H9 (cell line): ENCODE data around the gene TH. TPM values are rescaled to one million over a fixed set of nuclear protein-coding genes. Genes with fewer than 3 reads are reported as not detected.

Experiments
- DNase-seq: peaks from one replicate; pipeline ENCODE4 v3.0.0-alpha.2; 2017
- H2AFZ ChIP-seq: one replicate; pipeline ENCODE4 v1.6.1; 2013; ENCODE audit warnings: mild to moderate bottlenecking, low read length, control low read depth, moderate library complexity
- H2AK5ac ChIP-seq: 2 replicates; pipeline ENCODE4 v1.6.1; 2013; ENCODE audit warnings: low read length, control low read depth, mixed read lengths; ENCODE audit not compliant: insufficient read length
- H2BK120ac ChIP-seq: one replicate; pipeline ENCODE4 v1.6.1; 2013; ENCODE audit warnings: low read depth, mild to moderate bottlenecking, low read length, control low read depth, inconsistent platforms; ENCODE audit not compliant: poor library complexity, severe bottlenecking
- H2BK12ac ChIP-seq: 2 replicates; pipeline ENCODE4 v1.6.1; 2013; ENCODE audit warnings: low read length, control low read depth, mixed read lengths, low read depth; ENCODE audit not compliant: insufficient read length
- H2BK15ac ChIP-seq: 2 replicates; pipeline ENCODE4 v1.6.1; 2013; ENCODE audit warnings: low read depth, low read length, control low read depth
- H2BK20ac ChIP-seq: one replicate; pipeline ENCODE4 v1.6.1; 2013; ENCODE audit warnings: low read depth, mild to moderate bottlenecking, low read length, control low read depth, inconsistent platforms; ENCODE audit not compliant: poor library complexity, severe bottlenecking
- H2BK5ac ChIP-seq: 2 replicates; pipeline ENCODE4 v1.6.1; 2013; ENCODE audit warnings: low read length, control low read depth, mixed read lengths; ENCODE audit not compliant: insufficient read length
- H3K14ac ChIP-seq: 2 replicates; pipeline ENCODE4 v1.6.1; 2013; ENCODE audit warnings: low read length, control low read depth; ENCODE audit not compliant: insufficient read depth
- H3K18ac ChIP-seq: 2 replicates; pipeline ENCODE4 v1.6.1; 2013; ENCODE audit warnings: low read depth, mild to moderate bottlenecking, mixed read lengths, low read length, control low read depth; ENCODE audit not compliant: insufficient read length
- H3K23ac ChIP-seq: 2 replicates; pipeline ENCODE4 v1.6.1; 2013; ENCODE audit warnings: low read length, control low read depth, mixed read lengths, low read depth; ENCODE audit not compliant: insufficient read length
- H3K23me2 ChIP-seq: 2 replicates; pipeline ENCODE4 v1.6.1; 2013; ENCODE audit warnings: low read depth, mild to moderate bottlenecking, mixed read lengths, low read length, control low read depth; ENCODE audit not compliant: insufficient read length, poor library complexity, severe bottlenecking
- H3K27ac ChIP-seq: 2 replicates; pipeline ENCODE4 v1.5.1; 2013; ENCODE audit warnings: low read length, control low read depth, mixed read lengths, low read depth; ENCODE audit not compliant: insufficient read length
- H3K27me3 ChIP-seq: 2 replicates; pipeline ENCODE4 v1.6.1; 2013; ENCODE audit warnings: low read length, control low read depth, inconsistent platforms; ENCODE audit not compliant: insufficient read depth
- H3K4ac ChIP-seq: 2 replicates; pipeline ENCODE4 v1.6.1; 2013; ENCODE audit warnings: low read depth, mild to moderate bottlenecking, control low read depth, inconsistent platforms, low read length, moderate library complexity
- H3K4me1 ChIP-seq: 2 replicates; pipeline ENCODE4 v1.6.1; 2013; ENCODE audit warnings: low read length, control low read depth, inconsistent platforms; ENCODE audit not compliant: insufficient read depth
- H3K4me2 ChIP-seq: 2 replicates; pipeline ENCODE4 v1.6.1; 2013; ENCODE audit warnings: low read length, control low read depth, mixed read lengths; ENCODE audit not compliant: insufficient read length, insufficient read depth
- H3K56ac ChIP-seq: 2 replicates; pipeline ENCODE4 v1.6.1; 2013; ENCODE audit warnings: low read depth, mild to moderate bottlenecking, mixed read lengths, low read length, control low read depth; ENCODE audit not compliant: insufficient read length
- H3K79me1 ChIP-seq: 2 replicates; pipeline ENCODE4 v1.6.1; 2013; ENCODE audit warnings: low read depth, mild to moderate bottlenecking, moderate library complexity, low read length, control low read depth, inconsistent platforms; ENCODE audit not compliant: insufficient read depth, poor library complexity, severe bottlenecking
- H3K79me2 ChIP-seq: 2 replicates; pipeline ENCODE4 v1.6.1; 2013; ENCODE audit warnings: low read length, control low read depth, inconsistent platforms; ENCODE audit not compliant: insufficient read depth
- H3K9ac ChIP-seq: 2 replicates; pipeline ENCODE4 v1.6.1; 2013; ENCODE audit warnings: low read length, control low read depth, mixed read lengths; ENCODE audit not compliant: insufficient read length; ENCODE audit errors: extremely low read depth
- H3K9me3 ChIP-seq: one replicate; pipeline ENCODE4 v1.6.1; 2013; ENCODE audit warnings: low read depth, low read length, inconsistent platforms; ENCODE audit not compliant: control insufficient read depth
- H3T11ph ChIP-seq: one replicate; pipeline ENCODE4 v1.6.1; 2013; ENCODE audit warnings: mild to moderate bottlenecking, low read length, control low read depth, inconsistent platforms
- H4K20me1 ChIP-seq: one replicate; pipeline ENCODE4 v1.6.1; 2013; ENCODE audit not compliant: control insufficient read depth, insufficient read length, insufficient read depth
- H4K5ac ChIP-seq: 2 replicates; pipeline ENCODE4 v1.6.1; 2013; ENCODE audit warnings: low read depth, mild to moderate bottlenecking, mixed read lengths, low read length, control low read depth; ENCODE audit not compliant: insufficient read length
- H4K8ac ChIP-seq: replicated peaks from 2 replicates; pipeline ENCODE4 v1.6.1; 2013; ENCODE audit warnings: low read length, control low read depth, mixed read lengths, low read depth; ENCODE audit not compliant: insufficient read length
- H4K91ac ChIP-seq: 2 replicates; pipeline ENCODE4 v1.6.1; 2013; ENCODE audit warnings: low read depth, mild to moderate bottlenecking, moderate library complexity, mixed read lengths, low read length, control low read depth; ENCODE audit not compliant: insufficient read length
- H3K27ac Mint-ChIP-seq, 3 experiments: 2 replicates in 2 of 3; 3 replicates in 1 of 3; pipeline ENCODE4 v1.8.0; 2020 to 2021; ENCODE audit warnings: mixed read lengths in 3 of 3, mild to moderate bottlenecking in 1 of 3, moderate library complexity in 1 of 3
- H3K27me3 Mint-ChIP-seq: 2 replicates; pipeline ENCODE4 v1.8.0; 2021; ENCODE audit warnings: low read depth, mild to moderate bottlenecking, moderate library complexity, mixed read lengths
- H3K36me3 Mint-ChIP-seq, 3 experiments: 2 replicates in 2 of 3; 3 replicates in 1 of 3; pipeline ENCODE4 v1.8.0; 2020 to 2021; ENCODE audit warnings: low read depth in 3 of 3, mixed read lengths in 3 of 3; ENCODE audit not compliant: insufficient read depth in 1 of 3
- H3K4me1 Mint-ChIP-seq, 2 experiments: 2 replicates each; pipeline ENCODE4 v1.8.0; 2020; ENCODE audit warnings: mixed read lengths in 2 of 2
- H3K4me3 Mint-ChIP-seq, 2 experiments: 2 replicates in 1 of 2; 3 replicates in 1 of 2; pipeline ENCODE4 v1.8.0; 2020 to 2021; ENCODE audit warnings: mild to moderate bottlenecking in 2 of 2, mixed read lengths in 2 of 2, moderate library complexity in 1 of 2
- H3K9me3 Mint-ChIP-seq, 2 experiments: 2 replicates in 1 of 2; 3 replicates in 1 of 2; pipeline ENCODE4 v1.8.0; 2020; ENCODE audit warnings: mild to moderate bottlenecking in 2 of 2, mixed read lengths in 2 of 2, moderate library complexity in 1 of 2
- WGBS: extraction: QIAGEN DNeasy Blood & Tissue Kit; methylation state at CpG from one replicate; pipeline ENCODE4 v1.1.7; 2013; ENCODE audit warnings: missing lambda C conversion rate, low lambda C conversion rate, mixed read lengths; ENCODE audit not compliant: insufficient read length; ENCODE audit errors: extremely low coverage; 5-methylcytosine and 5-hydroxymethylcytosine counted together
- total RNA-seq: library from RNA; stranded (reverse); gene quantifications from 2 replicates; pipeline ENCODE4 v1.2.1, GENCODE V29; 2021
- TF ChIP-seq, protein P1 (sequence below): fragments of 200-600 bp; sonication (generic); conservative IDR thresholded peaks from 3 replicates; pipeline ENCODE4 v1.8.0; 2021; ENCODE audit warnings: antibody characterized with exemption, mild to moderate bottlenecking

The TH gene
- total RNA-seq, 1 experiment from 2014 or later = not detected

DNA sequence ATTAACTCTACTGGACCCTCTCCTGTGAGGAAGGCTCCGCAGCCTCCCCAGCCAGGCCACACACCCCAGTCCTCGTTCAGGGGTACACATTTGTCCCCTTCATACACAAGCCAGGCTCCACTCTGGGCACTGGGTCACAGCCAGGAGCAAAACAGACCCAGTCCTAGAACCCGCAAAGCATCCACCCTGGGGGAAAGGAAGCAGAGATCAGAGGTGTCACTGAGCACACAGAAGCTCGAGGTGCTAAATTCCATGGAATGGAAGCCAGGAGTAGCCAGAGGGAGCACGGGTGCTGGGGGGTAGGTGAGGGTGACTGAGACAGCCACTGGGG lies 43.6 kb upstream of the TH start:
- DNase-seq = no peak

More for the DNA sequence above, 43.6 kb upstream of the TH start:
- no peak overlapping the region for H3T11ph ChIP-seq
- no peak overlapping the region for H4K91ac ChIP-seq
- H3K4me2 ChIP-seq = no peak overlapping the region
- H2BK15ac ChIP-seq = no peak overlapping the region
- no peaks in the 10 kb centered on the region for H3K79me2 ChIP-seq
- H3K4ac ChIP-seq = no peak overlapping the region
- no peaks in the 10 kb centered on the region for H3K36me3 Mint-ChIP-seq
- H2AK5ac ChIP-seq = no peak overlapping the region
- peaks cover 62% of the 10 kb centered on the region for H3K27me3 Mint-ChIP-seq
- H3K9me3 ChIP-seq = no peaks in the 10 kb centered on the region
- H3K14ac ChIP-seq = no peak overlapping the region; the same call in 1 of the 2 replicates
- no peak overlapping the region for H3K27ac ChIP-seq
- H3K23me2 ChIP-seq = no peaks in the 10 kb centered on the region
- no peak overlapping the region for H4K5ac ChIP-seq
- H3K4me3 Mint-ChIP-seq = no peak overlapping the region
- peaks cover 19 to 22% of the 10 kb centered on the region in 2 experiments for H3K4me1 Mint-ChIP-seq
- no peak overlapping the region for H4K8ac ChIP-seq
- H3K18ac ChIP-seq = no peak overlapping the region
- no CpG with 5 or more reads among the region's 5 CpGs for WGBS
- no peak overlapping the region for H3K9ac ChIP-seq
- H3K27ac Mint-ChIP-seq = no peak overlapping the region
- H2BK12ac ChIP-seq = no peak overlapping the region
- TF ChIP-seq, protein P1, sequence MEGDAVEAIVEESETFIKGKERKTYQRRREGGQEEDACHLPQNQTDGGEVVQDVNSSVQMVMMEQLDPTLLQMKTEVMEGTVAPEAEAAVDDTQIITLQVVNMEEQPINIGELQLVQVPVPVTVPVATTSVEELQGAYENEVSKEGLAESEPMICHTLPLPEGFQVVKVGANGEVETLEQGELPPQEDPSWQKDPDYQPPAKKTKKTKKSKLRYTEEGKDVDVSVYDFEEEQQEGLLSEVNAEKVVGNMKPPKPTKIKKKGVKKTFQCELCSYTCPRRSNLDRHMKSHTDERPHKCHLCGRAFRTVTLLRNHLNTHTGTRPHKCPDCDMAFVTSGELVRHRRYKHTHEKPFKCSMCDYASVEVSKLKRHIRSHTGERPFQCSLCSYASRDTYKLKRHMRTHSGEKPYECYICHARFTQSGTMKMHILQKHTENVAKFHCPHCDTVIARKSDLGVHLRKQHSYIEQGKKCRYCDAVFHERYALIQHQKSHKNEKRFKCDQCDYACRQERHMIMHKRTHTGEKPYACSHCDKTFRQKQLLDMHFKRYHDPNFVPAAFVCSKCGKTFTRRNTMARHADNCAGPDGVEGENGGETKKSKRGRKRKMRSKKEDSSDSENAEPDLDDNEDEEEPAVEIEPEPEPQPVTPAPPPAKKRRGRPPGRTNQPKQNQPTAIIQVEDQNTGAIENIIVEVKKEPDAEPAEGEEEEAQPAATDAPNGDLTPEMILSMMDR = no peak
- no peak overlapping the region for H3K23ac ChIP-seq
- no peak overlapping the region for H2AFZ ChIP-seq
- H2BK120ac ChIP-seq = no peak overlapping the region
- no peak overlapping the region for H2BK20ac ChIP-seq
- H3K9me3 Mint-ChIP-seq = no peaks in the 10 kb centered on the region; a peak in 1 of 5 replicates
- H3K79me1 ChIP-seq = no peaks in the 10 kb centered on the region
- H4K20me1 ChIP-seq = no peaks in the 10 kb centered on the region
- no peak overlapping the region for H3K56ac ChIP-seq
- peaks cover 1% of the 10 kb centered on the region; the same call in 1 of the 2 replicates for H3K27me3 ChIP-seq
- H2BK5ac ChIP-seq = no peak overlapping the region
- H3K4me1 ChIP-seq = peaks cover 3% of the 10 kb centered on the region; the same call in 1 of the 2 replicates
